Islet precursor cell (in vitro differentiated cells): ENCODE measurements around the gene MAJIN.

Source experiments
- DNase-seq: peaks from one replicate; pipeline ENCODE4 v3.0.0-alpha.2; 2018

The MAJIN gene

GRCh38 chr11:64888729-64889511 lies 83.0 kb downstream of the MAJIN start:
- peak; percentile 69 for DNase-seq

- no peak for DNase-seq
Observed at GRCh38 chr11:64888406-64888728, 83.5 kb downstream of the MAJIN start.
